Hematopoietic multipotent progenitor cell treated with erythropoietin and hydrocortisone succinate and interleukin-3 and kit ligand, for 6 days (in vitro differentiated cells): ENCODE measurements around the gene ENPP5.
"Not testable (repeated sequence)": the region's sequence is repeated elsewhere in the genome, so short reads cannot be mapped to it uniquely, and the experiment has no call there.

ENCODE experiments used
- DNase-seq: peaks from one replicate; pipeline ENCODE4 v3.0.0-alpha.2; 2015

The ENPP5 gene

DNA sequence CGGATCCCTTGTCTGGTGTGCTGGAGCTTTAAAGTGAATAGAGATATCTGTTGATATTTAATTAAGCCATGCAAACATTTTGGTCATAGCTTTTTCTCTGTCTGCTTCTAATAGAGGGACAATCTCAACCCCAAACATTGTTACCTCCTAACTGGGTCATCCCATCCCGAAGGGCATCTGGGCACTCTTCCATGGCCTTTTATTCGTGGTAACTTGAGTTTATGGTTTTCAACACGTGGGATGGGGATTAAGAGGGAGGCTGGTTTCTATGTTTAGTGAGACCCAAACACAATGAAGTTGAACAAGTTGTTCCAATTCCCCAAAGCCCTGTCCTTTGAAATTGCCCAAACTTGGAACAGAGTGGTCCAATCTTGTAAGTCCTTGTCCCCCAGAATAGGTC lies 1.4 kb upstream of the ENPP5 start:
- no peak for DNase-seq

DNA sequence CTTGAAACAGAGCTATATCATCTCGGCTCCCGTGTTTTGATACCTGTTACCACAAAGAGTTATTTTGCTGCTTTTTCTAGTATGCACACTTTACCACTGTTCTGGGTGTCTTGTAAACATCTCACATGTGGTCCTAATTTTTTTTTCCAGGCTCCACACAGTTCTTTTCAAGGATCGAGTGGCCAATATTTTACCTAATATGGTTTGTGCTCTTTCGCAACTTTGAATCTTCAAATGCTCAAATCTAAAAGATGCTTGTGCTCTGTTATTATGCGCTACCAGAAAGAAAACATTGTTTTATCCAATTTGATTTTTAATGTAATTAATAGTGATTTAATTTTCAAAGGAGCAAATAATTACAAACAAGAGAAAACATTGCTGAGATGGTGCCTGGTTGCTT lies 10.7 kb downstream of the ENPP5 start:
- no peak for DNase-seq

DNA sequence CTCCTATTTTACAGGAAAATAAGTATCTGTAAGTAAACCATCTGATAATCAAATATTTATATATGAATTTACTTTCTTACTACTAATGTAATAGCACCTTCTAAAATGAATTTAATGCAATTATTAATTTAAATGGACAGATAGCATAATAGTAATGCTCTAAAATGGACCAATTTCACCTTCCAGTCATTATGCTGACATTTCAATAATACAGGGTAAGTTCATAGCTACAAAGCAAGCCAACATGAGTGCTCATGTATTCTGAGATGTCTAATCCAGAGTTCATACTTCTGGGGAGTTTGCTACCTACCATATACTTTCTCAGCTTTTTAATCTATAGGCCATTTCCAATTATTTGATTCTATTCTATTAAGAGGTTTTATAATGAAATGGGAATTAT lies 11.6 kb downstream of the ENPP5 start:
- DNase-seq, result no peak

DNA sequence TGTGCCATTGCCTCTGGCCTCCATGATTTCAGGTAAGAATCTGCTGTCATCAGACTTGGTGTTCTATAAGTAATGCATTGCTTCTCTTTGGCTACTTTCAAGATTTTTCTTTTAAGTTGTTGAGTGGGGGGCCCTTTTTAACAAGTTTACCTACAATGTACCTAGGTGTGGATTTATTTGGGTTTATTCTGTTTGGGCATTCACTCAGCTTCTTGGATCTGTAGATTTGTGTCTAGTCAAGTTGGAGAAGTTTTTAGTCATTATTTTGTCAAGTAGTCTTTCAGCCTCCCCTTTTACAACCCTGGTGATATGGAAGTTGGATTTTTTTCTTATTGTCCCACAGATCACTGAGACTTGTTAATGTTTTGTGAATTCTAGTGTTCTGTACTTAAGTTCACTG lies 14.1 kb downstream of the ENPP5 start:
- DNase-seq, result no peak

DNA sequence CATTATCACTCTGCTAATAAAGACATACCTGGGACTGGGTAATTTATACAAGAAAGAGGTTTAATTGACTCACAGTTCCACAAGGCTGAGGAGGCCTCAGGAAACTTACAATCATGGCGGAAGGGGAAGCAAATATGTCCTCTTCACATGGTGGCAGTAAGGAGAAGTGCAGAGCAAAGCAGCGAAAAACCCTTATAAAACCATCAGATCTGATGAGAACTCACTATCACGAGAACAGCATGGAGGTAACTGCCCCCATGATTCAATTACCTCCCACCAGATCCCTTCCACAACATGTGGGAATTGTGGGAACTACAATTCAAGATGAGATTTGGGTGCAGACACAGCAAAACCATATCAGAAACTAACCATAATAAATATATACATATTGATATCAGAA lies 21.7 kb downstream of the ENPP5 start:
- not testable (repeated sequence) for DNase-seq

DNA sequence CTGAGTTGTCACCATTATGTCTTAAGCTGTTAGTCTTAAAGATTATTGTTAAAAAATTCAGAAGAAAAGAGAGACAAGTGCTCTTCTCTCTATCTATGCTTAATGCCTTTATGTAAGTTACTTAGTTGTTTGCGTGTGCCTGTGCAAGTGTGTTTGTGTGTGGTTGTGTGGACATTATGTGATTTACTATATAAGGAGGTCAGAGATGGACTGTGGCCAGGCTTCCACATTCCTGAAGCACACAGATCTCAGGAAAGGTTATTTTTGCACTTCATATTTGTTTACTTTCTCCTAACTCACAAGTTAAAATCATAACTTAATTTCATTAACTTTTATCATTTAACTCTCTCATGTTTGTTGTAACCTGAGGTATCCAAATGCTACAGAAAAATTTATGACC lies 26.5 kb downstream of the ENPP5 start:
- DNase-seq, result no peak

DNA sequence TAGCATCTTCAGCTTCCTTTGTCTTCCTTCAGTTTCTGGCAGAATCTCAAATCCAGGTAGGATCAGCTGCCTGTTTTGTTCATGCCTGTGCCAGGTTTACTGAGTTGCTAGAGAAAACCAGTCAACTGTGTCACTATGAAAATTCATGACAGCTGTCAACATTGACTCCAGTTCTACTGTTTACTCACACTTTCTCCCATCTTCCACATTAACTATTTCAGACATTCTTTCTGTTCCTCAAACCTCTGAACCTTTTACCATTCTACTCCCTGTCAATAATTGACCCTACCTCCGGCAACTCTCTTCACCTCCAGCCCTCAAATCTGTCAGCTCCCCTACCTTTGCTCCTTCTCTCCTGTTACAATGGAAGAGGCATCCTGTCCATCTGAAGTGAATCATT lies 32.5 kb downstream of the ENPP5 start:
- DNase-seq, result no peak

DNA sequence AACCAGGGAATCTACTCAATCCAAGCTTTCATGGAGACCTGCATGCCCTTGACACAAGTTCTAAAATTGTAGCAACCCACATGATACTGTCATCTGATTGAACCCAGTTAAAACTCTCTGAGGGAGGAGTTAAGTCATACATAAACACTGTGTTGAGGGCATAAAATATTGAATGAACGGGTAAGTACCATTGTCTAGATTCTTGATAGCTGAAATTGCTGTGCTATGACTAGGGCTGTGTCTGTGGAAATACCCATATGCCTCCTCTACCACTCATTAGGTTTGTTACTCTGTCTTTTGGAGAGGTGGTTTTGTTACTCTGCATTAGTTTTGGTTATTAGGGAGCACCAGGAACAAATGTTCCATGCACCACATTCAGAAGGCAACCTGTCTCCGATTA lies 33.4 kb downstream of the ENPP5 start:
- DNase-seq, result no peak

DNA sequence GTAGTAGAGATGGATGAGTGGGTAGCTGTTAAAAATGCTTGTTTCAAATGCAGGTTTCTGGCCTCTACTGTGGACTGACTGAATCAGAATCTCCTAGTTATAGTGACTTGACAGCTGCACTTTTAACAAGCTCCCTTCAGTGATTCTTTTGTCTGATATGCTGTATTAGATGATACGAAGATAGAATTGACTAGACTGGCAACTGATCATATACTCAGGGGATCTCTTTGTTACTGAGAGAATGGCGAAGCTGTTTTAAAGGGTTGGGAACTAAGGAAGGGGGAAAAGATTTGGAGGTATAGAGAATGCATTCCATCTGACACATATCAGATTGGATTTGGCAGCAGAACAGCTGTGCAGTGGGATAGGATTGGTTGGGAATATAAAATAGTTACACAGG lies 33.9 kb downstream of the ENPP5 start:
- DNase-seq, result no peak

DNA sequence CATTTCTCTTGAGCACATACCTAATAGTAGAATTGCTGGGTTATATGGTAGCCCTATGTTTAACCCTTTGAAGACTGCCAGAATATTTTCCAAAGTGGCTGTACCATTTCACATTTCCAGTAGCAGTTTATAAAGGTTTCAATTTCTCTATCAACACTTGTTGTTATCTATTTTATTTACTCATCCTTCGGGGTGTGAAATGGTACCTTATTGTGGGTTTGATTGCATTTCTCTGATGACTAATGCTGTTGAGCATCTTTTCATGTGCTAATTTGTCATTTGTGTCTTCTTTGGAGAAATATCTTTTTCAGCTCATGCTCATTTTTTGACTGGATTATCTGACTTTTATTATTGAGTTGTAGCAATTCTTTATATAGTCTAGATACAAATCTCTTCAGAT lies 35.6 kb downstream of the ENPP5 start:
- no peak for DNase-seq

DNA sequence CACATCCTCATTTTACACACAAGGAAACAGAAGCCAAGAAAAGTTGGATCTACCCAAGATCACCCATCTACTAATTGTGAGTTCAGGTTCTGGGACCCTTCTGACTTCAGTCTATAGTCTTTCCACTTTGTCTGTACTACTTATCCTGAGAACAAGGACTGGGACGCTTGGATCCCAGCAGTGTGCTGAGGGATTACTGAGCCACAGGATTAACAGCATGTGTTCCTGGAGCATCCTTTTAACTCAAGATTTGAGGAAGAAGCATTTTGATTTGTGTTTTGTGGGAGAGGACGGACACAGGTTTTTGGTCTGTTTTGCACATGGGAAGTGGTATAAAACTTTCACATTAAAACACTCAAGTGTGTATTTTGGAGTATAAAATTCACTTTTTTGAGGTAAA lies 36.6 kb downstream of the ENPP5 start:
- no peak for DNase-seq

DNA sequence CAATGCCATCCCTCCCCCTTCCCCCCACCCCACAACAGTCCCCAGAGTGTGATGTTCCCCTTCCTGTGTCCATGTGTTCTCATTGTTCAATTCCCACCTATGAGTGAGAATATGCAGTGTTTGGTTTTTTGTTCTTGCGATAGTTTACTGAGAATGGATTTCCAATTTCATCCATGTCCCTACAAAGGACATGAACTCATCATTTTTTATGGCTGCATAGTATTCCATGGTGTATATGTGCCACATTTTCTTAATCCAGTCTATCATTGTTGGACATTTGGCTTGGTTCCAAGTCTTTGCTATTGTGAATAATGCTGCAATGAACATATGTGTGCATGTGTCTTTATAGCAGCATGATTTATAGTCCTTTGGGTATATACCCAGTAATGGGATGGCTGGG lies 39.5 kb downstream of the ENPP5 start:
- not testable (repeated sequence) for DNase-seq

DNA sequence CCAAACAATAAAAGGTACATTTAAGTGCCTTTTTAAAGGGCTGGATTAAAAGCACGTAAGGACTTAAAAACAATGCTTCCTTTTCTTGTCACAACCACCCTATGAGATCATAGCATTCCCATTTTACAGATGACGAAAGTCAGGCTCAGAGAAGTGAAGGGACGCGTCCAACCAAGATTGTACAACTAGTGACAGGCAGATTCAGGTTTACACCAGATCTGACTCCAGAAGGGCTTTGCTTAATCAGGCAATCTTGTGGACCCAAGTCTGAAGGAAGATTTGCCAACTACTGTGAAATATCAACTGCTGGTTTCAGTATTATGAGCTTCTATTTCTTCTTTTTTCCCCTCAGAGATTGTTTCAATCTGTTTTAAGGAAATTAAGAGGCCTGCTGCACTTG lies 40.1 kb downstream of the ENPP5 start:
- DNase-seq, result peak; percentile 57

DNA sequence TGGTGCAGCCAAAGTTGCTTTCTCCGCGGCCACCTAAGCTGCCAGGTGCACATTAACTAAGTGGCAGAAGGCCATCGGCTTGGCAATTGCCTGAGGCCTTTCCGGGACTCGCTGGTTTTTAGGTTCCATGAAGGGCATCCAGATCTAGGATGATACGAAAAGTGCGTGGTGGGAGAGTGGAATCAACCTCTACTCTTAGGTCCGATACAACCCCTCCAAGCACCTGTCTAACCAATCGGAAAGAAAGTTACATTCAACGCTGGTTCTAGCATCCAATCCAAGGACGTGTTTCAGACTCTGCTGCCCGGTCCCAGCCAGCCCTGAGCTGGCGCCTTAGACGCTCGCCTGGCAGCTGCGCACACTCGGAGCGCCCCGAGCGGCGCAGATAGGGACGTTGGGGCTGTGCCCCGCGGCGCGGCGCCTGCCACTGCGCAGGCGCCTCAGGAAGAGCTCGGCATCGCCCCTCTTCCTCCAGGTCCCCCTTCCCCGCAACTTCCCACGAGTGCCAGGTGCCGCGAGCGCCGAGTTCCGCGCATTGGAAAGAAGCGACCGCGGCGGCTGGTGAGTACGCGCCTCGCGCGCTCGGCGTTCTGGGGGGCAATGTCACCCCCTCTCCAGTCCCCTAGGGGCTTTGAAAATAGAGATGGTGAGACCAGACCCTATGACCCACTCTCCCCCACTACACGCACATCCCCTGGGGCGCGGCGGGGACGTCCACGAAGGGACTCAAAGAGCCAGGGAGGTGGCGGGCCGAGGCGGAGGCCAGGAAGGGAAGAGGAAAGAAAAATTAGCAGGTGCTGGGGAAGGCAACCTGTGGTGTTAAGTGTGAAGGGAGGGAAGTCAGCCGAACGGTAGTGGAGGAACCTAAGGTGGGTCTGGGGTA lies 40.9 kb downstream of the ENPP5 start, which contains the start of gene ENPP4:
Gene ENPP4, plus strand, starts transcription at position 361 of the 883 bp plus-strand sequence. CDS start 9,595 bp downstream, outside the sequence.
- DNase-seq, result peak; percentile 95

DNA sequence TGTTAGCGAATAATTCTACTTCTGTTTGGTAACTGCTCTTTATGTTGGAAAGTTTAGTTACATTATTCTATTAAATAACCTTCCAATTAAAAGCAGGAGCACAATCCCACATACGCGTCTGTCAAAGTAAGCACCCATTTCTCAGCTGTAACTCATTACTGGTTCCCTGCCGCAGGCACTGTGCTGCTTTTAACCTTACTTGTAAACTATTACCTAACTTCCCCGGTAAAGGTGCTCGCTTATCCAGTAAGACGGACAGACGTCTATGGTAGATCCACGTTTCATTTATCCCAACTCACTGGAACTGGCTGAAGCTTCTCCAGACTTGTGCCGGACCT lies 41.5 kb downstream of the ENPP5 start:
- DNase-seq, result peak; percentile 50

DNA sequence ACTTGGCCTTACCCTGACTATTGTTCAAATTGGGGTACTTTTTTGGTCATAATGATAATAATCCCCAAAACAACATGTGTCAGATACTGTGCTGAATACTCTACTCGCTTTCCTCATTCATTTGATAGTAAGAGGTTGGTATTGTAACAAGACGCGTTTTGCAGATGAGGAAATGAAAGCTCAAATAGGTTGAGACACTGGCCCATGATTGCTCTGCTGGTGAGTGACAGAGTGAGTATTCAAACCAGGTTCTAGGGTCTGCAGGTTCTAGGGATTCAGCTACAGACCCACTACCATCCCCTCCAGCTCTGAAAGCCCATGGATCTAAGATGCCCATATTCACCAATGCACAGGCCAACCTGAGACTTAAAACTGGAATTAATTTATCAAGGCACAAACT lies 42.3 kb downstream of the ENPP5 start:
- DNase-seq, result peak; percentile 21

DNA sequence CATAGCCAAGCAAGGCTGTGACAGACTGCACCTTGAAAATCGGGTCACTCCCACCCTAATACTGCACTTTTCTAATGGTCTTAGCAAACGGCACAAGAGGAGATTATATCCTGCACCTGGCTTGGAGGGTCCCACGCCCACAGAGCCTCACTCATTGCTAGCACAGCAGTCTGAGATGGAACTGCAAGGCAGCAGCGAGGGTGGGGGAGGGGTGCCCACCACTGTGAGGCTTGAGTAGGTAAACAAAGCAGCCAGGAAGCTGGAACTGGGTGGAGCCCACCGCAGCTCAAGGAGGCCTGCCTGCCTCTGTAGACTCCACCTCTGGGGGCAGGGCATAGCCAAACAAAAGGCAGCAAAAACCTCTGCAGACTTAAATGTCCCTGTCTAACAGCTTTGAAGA lies 51.1 kb downstream of the ENPP5 start:
- DNase-seq, result not testable (repeated sequence)

DNA sequence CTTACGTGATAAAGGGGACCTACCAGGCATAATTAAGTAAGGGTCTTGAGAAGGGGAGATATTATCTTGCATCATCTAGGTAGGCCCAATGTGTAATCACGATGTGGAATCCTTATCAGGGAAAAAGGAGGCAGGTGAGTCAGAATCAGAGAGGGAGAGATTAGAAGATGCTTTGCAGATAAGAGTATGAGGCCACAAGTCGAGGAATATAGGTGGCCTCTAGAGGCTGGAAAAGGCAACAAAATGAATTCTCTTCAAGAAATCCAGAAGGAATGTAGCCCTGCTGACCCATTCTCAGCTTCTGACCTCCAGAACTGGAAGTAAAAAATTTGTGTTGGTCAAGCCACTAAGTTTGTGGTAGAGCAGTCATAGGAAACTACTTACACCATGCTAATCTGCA lies 51.9 kb downstream of the ENPP5 start:
- DNase-seq, result no peak

DNA sequence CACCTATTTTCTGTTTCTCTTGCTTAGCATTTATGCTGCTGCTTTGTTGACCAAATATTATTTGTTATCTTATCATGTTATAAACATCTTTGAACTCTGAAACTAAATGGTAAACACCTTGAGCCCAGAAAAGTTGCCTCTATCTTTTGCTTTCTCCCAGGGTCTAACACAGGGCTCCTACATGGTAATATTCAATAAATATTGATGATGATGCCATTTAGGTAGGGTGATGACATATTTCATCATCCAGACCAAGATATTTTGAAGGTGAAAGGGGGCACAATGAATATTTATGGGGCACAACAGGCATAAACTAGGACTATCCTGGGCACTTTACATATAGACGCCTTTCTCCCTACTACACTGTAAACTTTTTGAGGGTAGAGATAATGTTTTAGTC lies 52.6 kb downstream of the ENPP5 start:
- DNase-seq, result no peak

DNA sequence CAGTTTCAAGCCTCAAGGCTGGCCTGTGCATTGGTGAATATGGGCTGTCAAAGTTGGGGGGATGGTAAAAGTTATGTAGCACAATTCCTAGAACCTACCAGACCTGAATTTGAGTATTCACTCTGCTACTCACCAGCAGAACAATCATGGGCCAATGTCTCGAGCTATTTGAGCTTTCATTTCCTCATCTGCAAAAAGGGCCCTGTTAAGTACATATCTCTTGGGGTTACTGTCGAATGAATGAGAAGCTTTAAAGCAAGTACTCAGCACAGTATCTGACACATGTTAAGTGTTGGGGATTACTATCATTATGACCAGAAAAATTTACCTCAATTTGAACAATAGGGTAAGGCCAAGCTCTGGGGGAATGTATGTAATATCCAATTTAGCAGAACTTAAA lies 54.5 kb downstream of the ENPP5 start:
- no peak for DNase-seq

DNA sequence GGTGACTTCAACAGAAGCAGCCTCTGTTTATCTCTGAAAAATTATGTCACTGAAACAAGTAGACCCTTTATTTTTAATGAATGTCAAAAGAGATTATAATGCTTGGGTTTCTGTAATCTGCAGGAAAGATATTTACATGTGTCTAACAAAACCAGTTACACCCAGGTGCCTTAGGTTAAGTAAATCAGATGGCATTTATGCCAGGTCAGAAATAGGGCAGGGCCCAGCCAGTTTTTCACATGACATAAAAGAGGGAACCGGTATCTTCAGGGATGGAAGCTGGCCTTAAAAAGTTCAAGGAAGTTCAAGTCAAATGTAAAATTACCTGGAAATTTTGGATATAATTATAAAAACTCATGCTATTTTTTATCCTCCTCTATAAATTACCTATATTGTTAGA lies 55.1 kb downstream of the ENPP5 start:
- DNase-seq, result no peak

DNA sequence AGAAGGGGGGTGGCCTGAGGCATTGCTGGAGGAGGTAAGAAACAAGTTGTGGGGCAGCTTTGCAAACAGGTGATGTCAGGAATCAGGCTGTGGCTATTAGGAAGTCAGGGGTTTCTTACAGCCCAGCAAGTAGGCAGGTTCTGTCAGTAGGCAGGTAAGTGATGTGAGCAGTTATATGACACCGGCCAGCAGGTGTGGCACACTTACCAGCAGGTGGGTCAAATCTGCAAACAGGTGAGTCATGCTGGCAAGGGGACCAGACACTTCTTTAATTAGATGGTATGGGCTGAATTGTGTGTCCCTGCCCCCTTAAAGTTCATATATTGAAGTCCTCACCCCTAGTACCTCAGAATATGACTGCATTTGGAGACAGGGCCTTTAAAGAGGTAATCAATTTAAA lies 57.4 kb downstream of the ENPP5 start:
- no peak for DNase-seq
